ENCODE data around the gene MPRIP. TPM values are rescaled to one million over a fixed set of nuclear protein-coding genes. Genes with fewer than 3 reads are reported as not detected.

Gene MPRIP
- total and polyA plus RNA-seq, 2 donors (not counting 1 experiment from before 2014, with no cell fraction given) = 130 to 299 TPM

DNA sequence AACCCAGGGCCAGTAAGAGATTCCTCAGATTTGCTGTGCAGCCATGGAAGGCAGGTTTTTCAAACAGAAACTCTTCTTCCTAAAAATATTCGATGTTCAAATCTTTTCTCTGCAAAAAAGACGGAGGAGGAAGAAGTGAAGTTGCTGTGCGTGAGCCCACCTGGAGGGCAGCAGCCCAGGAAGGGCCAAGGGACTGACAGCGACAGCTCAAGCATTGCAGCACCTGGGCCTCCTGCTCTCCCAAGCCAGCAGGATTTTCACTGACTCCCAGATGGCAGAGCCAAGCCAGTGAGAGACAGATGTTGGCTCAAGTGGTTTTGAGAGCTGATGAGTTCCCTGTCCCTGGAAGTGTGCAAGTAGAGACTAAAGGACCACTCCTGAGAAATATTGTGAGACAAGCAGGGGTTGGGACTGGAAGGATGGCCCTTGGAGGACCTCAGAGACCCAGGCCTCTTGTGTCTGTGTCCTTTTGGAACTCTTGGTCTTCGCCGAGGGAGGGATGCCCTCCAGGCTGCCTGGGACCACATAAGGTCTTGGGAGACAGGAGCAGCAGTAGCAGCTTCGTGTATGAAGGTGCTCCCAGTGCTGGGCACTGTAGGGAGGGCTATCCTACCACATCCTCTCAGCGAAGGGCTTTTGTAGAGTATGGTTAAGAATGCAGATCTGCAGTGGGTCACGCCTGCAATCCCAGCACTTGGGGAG is 41.0 kb upstream of the MPRIP start:
- Histone ChIP-seq H3K36me3 (replicated peaks in 1 of 2; ENCODE audit: control extremely low read depth in 1 of 2, control insufficient read depth in 1 of 2, extremely low read depth in 1 of 2, insufficient read depth in 2 of 2, low read length in 1 of 2) (no peaks in the 10 kb centered on the region), H3K4me3 (ENCODE audit: control extremely low read depth in 1 of 5, extremely low read depth in 1 of 5, insufficient read depth in 1 of 5, low read depth in 2 of 5, low read length in 4 of 5) (no peak overlapping the region), H4K20me1 (ENCODE audit: control insufficient read depth, insufficient read depth, low read length, poor library complexity, severe bottlenecking) (no peaks in the 10 kb centered on the region), H3K9ac (ENCODE audit: low read length) (no peak overlapping the region), H3K4me1 (ENCODE audit: control insufficient read depth in 2 of 2, insufficient read depth in 2 of 2, low read length in 2 of 2) (peaks cover 0 to 8% of the 10 kb centered on the region in 2 donors), H3K4me2 (replicated peaks; ENCODE audit: low read depth, low read length, poor library complexity, severe bottlenecking) (peak overlapping the region; percentile 40), H3K9me3 (ENCODE audit: control extremely low read depth in 1 of 3, control insufficient read depth in 2 of 3, insufficient read depth in 1 of 3, low read length in 2 of 3) (peaks cover 0 to 4% (median 0%) of the 10 kb centered on the region in 3 donors), H3K79me2 (ENCODE audit: control insufficient read depth, insufficient read depth, low read length) (no peaks in the 10 kb centered on the region), H2AFZ (ENCODE audit: insufficient read depth, low read depth, low read length, poor library complexity, severe bottlenecking) (peak overlapping the region; percentile 25), H3K27ac (ENCODE audit: low read length in 2 of 2) (no peak overlapping the region), H3K27me3 (replicated peaks in 1 of 4; ENCODE audit: control extremely low read depth in 1 of 4, control insufficient read depth in 3 of 4, insufficient read depth in 4 of 4, low read length in 3 of 4) (no peaks in the 10 kb centered on the region)
- H3K4me1 Mint-ChIP-seq = peaks cover 5% of the 10 kb centered on the region
- DNase-seq (no peak), ATAC-seq (ENCODE audit: low read depth) (peak; percentile 4)
- peak overlapping the region; percentile 32 for H3K27ac Mint-ChIP-seq
- H3K27me3 Mint-ChIP-seq = no peaks in the 10 kb centered on the region
- WGBS (ENCODE audit: insufficient coverage) = 75% methylated on average over 7 of the region's 9 CpGs
- TF ChIP-seq EZH2 (IDR thresholded peaks at IDR 0.05; ENCODE audit: borderline replicate concordance, insufficient read depth, low read depth, low read length, poor library complexity, severe bottlenecking) = no peak
- TF ChIP-seq, protein P1, sequence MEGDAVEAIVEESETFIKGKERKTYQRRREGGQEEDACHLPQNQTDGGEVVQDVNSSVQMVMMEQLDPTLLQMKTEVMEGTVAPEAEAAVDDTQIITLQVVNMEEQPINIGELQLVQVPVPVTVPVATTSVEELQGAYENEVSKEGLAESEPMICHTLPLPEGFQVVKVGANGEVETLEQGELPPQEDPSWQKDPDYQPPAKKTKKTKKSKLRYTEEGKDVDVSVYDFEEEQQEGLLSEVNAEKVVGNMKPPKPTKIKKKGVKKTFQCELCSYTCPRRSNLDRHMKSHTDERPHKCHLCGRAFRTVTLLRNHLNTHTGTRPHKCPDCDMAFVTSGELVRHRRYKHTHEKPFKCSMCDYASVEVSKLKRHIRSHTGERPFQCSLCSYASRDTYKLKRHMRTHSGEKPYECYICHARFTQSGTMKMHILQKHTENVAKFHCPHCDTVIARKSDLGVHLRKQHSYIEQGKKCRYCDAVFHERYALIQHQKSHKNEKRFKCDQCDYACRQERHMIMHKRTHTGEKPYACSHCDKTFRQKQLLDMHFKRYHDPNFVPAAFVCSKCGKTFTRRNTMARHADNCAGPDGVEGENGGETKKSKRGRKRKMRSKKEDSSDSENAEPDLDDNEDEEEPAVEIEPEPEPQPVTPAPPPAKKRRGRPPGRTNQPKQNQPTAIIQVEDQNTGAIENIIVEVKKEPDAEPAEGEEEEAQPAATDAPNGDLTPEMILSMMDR (IDR thresholded peaks at IDR 0.05) = no peak
- H3K4me3 Mint-ChIP-seq = no peak overlapping the region
- intact Hi-C loops (cut with micrococcal nuclease) = loop anchor here (1.0 to 5.0 kb wide), 2 partner anchors 41 to 312 kb away; partner anchors contain the start of gene MPRIP
- POLR2A ChIA-PET = interaction anchor here (0.7 kb wide), 1 partner anchor 178 kb away, joined by 3 read pairs; no protein-coding TSS in a partner anchor
- CTCF ChIA-PET = interaction anchor here (0.6 to 17.6 kb wide), 13 partner anchors 9 to 641 kb away, joined by 3 to 317 read pairs (median 4); partner anchors contain the start of gene TNFRSF13B
- H3K9me3 Mint-ChIP-seq (ENCODE audit: insufficient read depth) = no peaks in the 10 kb centered on the region
